Neural cell (in vitro differentiated cells): ENCODE data around the gene TXLNB.

ENCODE experiments used
- CTCF ChIP-seq: fragments of 450-650 bp; IDR thresholded peaks from 2 replicates; pipeline ENCODE4 v1.5.1; 2014; ENCODE audit warnings: antibody characterized with exemption, mild to moderate bottlenecking, moderate library complexity; ENCODE audit not compliant: poor library complexity, severe bottlenecking
- EP300 ChIP-seq: fragments of 450-650 bp; conservative IDR thresholded peaks from 2 replicates; pipeline ENCODE4 v1.6.1; 2014; ENCODE audit warnings: antibody characterized with exemption, mild to moderate bottlenecking, moderate library complexity; ENCODE audit not compliant: poor library complexity, severe bottlenecking
- MXI1 ChIP-seq: fragments of 450-650 bp; conservative IDR thresholded peaks from 2 replicates; pipeline ENCODE4 v1.6.1; 2014; ENCODE audit warnings: antibody characterized with exemption, mild to moderate bottlenecking; ENCODE audit not compliant: poor library complexity, severe bottlenecking
- SMC3 ChIP-seq: fragments of 450-650 bp; conservative IDR thresholded peaks from 2 replicates; pipeline ENCODE4 v1.6.1; 2014; ENCODE audit warnings: antibody characterized with exemption, mild to moderate bottlenecking, moderate library complexity; ENCODE audit not compliant: poor library complexity
- TAF1 ChIP-seq: IDR thresholded peaks from 2 replicates; pipeline ENCODE4 v1.6.1; 2012; ENCODE audit warnings: low read depth

GRCh38 chr6:139201378-139201777 lies 90.4 kb downstream of the TXLNB start:
- no peak for TF ChIP-seq EP300
- TF ChIP-seq CTCF, result no peak
- no peak for TF ChIP-seq SMC3
- no peak for TF ChIP-seq MXI1
- TF ChIP-seq TAF1, result no peak
